NCI-H1694 treated with DMSO at 0.1 percent for 48 hours (cell line): ENCODE results near the gene B3GLCT.

ENCODE experiments used
- DNase-seq: peaks from one replicate; lab custom pipeline; 2025; lab: John Stamatoyannopoulos, UW

The B3GLCT gene

DNA sequence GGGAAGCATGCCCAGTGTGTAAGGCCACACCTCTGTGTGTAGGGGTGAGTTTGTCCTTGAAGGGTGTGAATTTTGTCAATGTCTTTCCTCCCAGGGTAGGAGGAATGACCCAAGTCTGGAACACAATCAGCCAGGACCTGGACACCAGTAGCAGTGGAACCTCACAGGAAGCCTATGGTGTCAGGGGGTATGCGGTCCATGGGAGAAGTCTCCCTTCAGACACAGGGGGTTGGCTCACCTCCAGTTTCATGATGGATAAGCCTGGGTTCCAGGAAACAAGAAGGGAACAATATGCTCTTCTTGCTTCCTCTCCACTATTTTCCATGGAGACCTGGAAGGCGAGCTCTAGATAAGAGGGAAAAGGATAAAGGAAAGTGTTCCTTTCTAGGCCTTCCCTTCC is 23.9 kb downstream of the B3GLCT start:
- no peak for DNase-seq

DNA sequence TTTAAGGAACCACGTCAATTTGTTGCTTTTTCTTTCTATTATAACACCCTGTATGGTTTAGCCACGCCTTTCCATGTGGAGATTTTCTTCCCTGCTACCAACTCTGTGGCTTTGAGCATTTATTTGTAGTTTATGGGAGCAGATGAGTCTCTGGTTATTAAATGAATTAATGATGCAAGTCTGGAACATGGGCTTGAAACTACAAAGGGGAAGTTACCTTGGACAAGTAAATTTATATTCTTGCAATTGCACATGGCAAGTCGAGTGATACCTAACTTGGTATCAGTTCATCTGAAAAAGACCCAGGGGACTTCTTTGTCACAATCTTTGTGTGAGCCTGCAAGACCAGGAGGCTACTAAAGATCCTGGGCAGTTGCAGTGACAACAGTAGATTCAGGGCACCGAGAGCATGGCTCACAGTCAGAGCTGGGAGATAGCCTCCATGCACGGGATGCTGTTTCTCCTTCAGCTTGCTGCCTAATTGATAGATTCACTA is 24.4 kb downstream of the B3GLCT start:
- DNase-seq: no peak

DNA sequence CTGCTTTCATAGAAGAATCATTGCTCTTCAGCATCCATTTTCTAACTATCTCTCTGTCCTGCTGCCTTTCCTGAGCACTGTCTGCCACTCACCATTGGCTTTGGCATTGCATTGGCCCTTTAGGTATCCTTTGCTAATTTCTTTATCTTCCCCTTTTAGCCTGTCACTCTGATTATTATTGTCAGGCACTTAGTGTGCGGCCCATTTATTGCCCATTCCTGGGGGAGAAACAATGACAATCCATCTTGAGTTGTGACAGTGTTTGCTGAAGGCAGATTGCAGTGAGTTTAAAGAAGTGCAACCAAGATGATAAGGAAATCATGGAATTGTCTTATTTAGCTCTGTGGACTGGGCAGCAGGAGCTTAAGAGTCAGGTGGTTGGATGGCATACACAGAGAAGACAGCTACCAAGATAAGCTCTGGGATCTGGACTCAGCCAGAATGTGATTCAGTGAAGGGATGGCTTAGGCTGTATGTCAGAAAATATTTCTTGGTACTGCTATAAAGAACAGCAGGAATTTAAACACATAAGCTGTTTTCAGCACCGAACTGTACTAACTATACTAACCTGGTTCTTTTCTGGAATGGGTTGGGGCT is 25.3 kb downstream of the B3GLCT start:
- DNase-seq: no peak

DNA sequence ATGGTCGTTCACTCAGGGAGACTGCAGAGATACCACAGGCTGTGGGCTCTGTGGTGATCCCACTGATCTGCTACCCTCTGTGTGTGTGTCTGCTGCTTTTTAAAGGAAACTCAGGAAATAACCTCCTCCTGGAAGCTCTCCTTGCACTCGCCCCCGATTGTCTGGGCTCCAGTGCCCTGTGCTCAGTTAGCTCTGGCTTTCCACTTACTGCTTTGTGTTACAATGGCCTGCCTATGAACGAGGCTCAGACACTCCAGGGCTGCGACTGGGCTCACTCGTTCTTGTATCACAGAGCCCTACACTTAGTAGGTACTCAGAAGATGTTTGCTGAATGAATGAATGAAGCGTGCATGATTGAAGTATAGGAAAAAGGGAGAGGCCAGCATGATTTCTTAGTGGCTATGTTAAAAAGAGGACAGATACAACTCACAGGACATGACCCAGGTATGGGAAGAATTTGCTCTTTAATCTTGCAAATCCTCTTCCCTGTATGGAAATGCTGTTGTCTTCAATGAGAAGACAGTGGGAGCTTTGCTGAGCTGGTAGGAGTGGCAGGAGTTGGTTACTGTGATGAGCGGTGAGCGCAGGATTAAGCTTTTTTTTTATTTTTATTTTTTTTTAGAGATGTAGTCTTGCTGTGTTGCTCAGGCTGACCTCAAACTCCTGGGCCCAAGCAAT is 26.4 kb downstream of the B3GLCT start:
- no peak for DNase-seq

DNA sequence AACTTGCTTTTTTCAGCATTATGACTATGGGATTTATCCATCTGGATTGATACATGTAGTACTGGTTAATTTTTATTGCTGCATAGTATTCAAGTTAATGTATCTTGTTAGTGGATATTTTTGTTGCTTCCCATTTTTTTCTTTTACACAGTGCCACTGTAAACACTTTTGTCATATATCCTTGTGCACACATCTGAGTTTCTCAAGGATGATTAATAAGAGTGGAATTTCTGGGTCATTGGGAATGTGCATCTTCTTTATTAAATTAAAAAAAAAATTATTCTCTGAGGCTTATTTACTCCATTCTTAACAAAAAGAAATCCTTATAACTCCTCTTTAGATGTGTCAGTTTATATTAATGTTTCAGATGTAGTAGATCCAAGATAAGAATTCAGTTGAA is 27.3 kb downstream of the B3GLCT start:
- DNase-seq: no peak

DNA sequence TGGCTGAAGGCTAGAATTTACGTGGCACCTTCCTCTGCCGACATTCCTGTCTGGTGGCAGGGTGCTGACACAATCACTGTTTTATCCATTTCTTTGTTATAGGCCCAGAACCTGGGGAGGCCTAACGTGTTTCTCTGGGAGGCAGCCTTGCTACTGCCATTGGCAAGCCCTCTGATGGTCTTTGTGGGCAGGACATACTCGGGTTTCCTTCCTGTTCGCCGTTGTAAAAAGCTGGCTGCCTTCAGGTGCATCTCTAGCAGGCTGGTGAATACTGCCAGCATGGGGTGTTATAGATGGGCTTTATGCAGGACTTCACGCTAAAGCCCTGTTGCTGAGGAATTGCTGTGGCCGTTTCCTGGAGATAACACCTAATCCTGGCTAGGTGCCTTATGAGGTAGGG is 28.1 kb downstream of the B3GLCT start:
- no peak for DNase-seq

DNA sequence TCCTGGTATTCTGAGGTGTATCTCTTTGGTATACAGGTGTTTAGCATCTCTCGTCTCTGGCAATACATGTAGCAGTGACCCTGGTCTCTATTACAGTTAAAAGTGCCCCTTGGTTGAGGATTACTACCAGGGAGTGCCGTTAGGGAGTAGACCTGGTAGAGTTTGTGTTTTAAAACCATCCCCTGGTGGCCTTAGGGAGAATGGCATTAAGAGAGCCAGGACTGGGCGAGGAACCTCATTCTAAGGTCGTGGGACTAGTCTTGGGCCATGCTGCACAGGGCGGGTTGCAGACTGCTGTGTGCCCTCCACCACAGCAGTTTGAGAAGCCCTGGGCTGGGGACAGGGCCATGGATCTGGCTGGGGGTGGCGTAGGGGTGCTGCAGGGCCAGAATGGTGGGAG is 35.0 kb downstream of the B3GLCT start:
- no peak for DNase-seq

DNA sequence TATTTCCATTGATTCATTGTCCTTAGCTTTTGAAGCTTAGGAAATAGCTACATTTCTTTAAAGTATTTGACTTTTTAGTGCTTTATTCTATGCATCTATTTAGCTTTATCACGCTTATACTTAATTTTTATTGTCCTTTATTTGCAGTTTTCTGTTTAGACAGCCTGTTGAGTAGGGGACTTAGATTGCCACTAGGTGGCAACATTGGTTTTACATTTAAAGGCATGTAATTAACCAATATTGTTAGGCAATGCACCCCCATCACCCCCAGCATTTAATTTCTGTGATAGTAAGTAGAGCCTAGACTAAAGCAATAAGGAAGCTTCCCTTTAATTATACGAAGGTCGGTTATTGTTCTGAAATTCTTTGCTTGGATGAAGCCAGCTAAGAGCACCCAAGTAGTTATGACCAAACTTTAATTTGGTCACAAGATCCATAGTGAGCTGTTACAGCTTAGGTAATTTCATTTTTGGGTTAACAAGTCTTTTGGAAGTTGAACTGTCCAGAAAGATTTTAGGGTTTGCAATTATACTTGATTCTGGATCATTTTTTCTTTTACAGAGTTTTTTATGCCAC is 36.5 kb downstream of the B3GLCT start:
- DNase-seq: peak; percentile 16

DNA sequence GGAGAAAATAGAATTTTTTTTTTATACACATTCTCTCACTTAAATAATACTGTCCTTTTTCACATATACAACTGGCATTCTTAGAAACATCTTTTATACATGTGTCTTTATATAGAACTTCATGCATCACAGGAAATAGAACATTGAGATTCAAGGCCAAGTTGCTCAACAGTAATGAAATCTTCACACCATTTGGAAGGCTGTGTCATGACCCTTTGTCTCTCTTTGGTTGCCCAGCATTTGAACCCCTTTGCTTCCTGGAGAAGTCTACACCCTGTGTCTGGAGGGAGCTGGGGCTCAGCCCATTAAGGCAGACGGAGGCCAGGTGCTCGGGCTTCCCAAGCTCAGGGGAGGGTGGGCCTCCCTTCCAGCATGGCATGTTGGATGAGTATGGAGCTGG is 41.1 kb downstream of the B3GLCT start:
- DNase-seq: no peak

DNA sequence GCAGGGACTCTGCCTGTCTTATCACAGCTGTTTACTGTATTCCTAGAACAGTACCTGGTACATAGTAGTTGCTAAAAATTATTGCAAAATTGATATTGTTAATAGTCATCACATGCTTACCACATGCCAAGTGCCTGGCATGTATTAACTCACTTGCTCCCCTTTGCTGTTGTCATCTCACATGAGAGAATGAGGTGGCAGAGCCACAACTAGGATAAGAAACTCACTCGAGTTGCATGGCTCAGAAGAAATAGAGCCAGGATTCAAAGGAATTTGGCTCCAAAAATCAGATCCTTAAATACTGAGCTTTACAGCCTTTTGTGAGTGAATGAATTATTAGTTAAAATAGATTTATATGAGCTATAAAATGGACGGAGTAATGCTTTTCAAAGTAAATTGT is 42.6 kb downstream of the B3GLCT start:
- DNase-seq: no peak

DNA sequence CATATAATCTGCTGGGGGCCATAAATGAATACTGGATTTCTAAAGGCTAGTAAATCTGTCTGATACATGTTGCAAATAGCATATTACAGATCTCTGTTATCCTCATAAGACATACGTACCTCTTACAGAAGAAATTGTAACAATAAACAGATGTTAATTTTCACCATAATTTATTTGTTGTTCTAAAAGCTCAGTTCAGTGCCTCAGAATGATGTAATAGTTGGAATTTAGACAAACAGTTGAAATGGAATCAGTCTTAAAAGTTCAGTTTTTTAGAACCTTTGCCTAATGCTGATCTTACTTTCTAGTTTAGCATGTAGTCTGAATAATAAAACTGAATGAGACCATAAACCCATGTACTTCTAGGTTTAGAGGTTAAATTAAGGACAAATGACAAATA is 43.1 kb downstream of the B3GLCT start:
- no peak for DNase-seq

DNA sequence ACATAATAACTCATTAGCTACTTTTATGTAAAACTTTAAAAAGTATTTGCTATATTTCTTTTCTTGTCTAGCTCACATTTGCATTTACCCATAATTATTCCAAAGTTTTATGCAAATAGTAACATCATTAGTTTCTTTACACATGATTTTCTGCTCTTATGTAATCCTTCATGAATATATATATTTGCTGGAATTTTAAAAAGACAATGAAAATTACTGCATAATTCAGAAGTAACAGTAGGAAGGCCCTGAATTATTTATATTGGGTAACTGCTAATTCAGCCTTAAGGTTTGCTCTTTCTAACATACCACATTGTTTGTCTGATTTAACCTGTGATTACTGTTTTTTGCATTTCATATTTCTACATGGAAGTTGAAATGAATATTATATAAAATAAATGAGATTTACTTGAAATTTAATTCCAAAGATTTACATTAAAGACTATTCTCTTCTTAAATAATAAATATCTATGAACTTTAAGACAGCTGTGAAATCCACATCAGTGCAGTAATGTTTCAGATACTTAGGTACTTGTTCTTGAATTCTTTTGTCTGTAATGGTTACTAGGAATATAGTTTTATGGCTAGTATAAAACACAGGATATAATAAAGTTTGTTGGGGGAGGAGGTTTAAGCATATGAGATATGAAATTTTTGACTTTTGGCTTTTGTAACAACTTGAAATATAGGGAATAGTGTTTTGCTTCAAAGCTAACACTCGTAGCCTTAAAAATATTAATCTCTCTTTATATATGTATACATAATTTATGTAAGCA is 46.0 kb downstream of the B3GLCT start:
- no peak for DNase-seq

DNA sequence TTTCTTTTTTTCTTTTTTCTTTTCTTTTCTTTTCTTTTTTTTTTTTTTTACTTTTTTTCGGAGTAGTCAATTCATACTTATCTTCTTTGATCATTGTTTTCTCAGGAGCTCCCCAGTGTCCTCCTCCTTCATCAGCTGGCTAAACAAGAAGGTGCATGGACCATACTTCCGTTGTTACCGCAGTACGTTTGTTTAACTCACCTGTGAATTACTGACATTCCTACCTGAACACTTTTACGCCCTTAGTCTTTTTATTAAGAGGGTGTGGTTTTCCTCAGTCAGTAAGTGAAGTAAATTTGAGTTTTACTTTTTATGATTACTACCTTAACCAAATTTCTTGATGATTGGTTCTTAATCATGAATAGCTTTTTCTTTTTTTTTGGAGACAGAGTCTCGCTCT is 47.1 kb downstream of the B3GLCT start:
- no peak for DNase-seq

DNA sequence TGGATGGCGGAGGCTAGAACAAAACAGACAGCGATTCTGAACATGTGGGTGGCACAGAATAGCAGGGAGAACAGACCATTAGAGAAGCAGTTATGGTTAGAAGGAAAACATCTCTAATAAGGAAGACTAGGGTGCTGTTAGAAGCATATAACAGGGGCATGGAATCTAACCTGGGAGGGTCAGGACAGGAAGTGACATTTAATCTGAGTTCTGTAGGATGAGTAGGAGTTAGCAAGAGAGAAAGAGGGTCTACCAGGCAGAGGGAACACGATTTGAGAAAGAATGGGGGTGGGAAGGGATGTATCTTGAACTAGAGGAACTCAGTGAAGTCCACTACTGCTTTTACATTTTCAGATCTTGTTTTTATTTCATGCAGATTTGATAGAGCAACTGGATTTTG is 48.6 kb downstream of the B3GLCT start:
- DNase-seq: no peak

DNA sequence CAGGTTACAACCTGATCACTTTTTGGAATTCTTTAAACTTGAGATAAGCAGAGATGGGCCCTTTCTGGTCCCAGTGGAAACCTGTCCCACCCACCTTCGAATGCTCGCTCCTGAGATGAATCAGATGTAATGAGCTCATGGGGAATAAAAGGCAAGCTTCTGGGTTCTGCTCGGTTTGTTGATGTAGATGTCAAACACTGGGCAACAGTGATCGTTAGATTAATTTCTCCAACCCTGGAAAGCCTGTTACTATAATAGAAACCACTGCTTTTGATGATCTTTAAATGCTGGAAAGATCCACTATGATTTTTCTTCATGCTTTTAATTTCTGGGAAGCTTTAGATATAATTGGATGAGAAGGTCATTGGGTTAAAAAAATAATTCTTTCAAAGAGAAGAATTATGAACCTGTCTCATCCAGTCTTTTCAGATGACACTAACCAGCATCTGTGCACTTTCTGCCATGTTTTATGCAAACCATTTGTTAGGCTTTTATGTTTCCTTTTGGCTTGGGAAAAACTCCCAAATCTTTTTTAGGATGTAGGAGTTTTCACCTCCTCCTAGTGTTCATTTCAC is 49.3 kb downstream of the B3GLCT start:
- DNase-seq: no peak

DNA sequence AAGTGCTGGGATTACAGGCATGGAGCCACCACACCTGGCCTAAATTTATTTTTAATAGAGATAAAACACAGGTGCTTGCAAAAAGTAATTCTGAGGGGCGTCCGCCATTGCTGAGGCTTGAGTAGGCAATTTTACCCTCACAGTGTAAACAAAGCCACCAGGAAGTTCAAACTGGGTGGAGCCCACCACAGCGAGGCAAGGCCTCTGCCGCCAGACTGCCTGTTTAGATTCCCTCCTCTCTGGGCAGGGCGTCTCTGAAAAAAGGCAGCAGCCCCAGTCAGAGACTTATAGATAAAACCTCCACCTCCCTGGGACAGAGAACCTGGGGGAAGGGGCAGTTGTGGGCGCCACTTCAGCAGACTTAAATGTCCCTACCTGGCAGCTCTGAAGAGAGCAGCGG is 50.7 kb downstream of the B3GLCT start:
- no peak for DNase-seq

DNA sequence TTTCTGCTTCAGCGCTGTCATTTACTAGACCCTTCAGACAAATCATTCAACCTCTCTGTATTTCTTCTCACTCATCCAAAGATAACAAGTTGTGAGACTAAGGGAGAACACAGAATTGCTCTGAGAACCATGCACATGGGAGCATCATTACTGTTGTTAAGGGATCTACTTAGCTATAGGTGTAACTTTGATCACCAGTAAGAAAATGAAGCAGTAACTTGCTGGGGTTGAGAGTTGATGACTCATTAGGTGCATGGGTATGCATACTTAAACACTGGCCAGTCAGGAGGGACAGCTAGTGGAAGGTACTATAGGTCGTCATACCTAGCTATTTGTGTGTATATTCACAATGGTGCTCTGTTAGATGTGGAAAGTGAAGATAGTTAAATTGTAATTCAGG is 61.5 kb downstream of the B3GLCT start:
- no peak for DNase-seq

DNA sequence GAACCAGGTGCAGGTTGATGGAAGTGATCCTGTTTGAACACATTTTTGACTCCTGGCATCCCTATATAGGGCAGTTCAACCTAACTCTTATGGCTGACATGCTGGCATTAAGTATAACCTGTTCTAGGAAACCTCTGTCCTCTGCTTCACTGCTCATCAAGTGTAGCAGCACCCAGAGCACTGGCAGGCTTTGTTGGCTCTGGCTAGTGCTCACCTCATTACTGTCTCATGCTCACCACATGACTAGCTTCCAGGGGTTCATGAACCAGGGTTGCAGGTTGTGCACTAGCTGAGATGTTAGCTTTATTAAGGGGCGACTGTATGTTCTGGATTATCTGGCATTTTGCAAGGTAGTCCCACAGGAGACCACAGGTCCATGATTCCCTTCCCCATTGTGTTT is 63.6 kb downstream of the B3GLCT start:
- no peak for DNase-seq

DNA sequence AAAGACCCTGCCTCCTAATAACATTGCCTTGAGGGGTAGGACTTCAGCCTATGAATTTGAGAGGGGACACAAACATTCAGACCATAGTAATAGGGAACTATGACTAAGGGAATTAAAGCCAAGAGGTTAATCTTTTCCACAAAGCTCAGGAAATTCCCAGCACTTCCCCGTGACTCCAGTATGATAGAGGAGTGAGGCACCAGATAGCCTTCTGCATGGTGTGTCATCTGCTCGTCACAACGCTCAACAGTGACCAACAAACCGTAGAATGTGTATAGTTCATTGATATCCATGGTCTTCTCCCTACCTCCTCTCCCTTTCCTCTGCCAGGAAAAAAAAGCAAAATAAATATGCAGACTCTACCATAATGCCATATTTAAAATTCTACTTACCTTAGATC is 64.4 kb downstream of the B3GLCT start:
- no peak for DNase-seq

DNA sequence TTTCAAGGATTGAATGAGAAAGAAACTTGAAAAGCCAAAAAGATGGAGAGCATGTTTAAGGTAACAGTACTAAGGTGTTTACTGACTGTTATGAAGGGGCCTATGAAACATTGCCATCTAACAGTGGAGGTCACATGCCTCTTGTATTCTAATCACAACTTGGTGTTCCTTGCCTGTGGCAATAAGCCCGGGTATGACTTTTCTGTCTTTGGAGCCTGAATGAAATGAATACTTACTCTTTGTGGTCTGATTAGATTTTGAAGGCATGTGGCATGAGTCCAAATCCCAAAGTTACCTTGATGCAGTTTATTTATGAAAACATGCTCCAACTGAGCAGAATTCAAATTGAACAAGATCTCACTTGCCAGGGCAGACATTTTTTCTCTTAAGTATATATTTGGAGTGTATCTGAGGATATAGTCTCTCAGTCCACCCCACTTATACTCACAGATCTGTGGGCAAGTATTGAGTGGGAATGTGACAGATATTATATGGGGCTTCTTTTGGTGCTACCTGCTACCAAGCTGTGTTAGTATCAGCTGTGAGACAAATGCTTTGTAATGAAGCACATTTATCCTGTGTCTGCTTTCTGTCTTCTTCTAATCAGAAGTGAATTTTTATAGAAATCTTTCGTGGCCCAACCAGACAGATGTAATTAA is 67.5 kb downstream of the B3GLCT start:
- DNase-seq: no peak

DNA sequence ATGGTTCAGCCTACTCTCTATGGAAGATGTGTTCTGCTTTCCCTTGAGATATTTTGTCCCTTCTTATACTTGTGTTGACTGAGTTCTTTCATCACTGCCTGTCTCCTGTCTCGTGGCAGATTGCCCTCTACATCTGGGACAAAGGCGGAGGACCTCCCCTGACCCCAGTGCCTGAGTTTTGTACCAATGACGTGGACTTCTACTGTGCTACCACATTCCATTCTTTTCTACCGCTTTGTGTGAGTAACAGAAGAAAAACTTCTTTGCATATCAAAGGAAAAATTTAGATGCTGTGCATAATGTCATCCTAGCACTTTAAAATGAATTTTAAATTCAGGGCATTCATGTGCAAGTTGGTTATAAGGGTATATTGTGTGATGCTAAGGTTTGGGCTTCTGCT is 74.6 kb downstream of the B3GLCT start:
- no peak for DNase-seq

DNA sequence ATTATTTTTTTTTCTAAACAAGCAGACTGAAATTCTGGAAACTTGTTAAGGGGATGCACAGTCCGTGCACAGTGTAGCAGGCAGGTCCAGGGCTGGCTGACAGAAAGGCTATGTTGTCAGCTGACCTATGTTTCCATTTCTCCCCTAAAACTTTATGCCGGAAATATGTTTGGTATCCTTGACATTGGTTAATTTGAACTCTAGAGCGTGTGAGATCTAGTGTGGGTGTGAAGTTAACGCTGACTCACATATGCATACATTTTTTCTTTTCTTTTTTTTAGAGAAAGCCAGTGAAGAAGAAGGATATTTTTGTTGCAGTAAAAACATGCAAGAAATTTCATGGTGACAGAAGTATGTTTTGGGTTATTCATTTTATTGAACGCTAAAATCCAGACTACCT is 76.6 kb downstream of the B3GLCT start:
- DNase-seq: no peak
